HG03460 (cell line): Measurements from ENCODE around the gene GAL3ST2.
A peak's percentile ranks its signal among the peaks of the same experiment; 100 is the strongest.

Experiments used
- ATAC-seq: cut with Tn5 transposase; IDR thresholded peaks from one replicate; pipeline ENCODE4 v1.9.1; 2021; ENCODE audit not compliant: unreplicated experiment

Gene GAL3ST2

DNA sequence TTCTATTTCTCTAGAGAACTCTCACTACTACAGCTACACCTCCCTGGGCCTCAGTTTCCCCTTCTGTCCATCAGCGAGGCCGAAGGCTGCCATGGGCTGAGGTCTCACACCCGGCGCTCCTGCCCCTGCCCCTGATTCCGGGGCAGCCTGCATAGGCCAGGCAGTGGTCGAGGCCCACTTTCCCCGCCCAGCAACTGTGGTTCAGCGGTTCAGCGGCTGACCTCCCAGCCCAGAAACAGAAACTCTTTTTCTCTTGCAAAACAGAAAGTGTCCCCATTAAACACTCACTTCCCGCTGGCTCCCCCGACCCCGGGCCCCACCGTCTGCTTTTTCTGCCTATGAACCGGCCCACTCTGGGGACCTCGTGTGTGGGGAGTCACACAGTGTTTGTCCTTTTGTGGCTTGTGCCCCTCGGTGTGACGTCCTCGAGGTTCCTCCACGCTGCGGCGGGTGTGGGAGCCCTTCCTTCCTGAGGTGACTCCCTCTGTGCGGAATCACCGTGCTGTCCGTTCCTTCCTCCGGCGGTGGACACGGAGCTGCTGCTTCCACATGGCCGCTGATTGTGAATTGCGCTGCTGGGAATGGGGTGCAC lies 66.1 kb downstream of the GAL3ST2 start:
- peak; percentile 59 for ATAC-seq

DNA sequence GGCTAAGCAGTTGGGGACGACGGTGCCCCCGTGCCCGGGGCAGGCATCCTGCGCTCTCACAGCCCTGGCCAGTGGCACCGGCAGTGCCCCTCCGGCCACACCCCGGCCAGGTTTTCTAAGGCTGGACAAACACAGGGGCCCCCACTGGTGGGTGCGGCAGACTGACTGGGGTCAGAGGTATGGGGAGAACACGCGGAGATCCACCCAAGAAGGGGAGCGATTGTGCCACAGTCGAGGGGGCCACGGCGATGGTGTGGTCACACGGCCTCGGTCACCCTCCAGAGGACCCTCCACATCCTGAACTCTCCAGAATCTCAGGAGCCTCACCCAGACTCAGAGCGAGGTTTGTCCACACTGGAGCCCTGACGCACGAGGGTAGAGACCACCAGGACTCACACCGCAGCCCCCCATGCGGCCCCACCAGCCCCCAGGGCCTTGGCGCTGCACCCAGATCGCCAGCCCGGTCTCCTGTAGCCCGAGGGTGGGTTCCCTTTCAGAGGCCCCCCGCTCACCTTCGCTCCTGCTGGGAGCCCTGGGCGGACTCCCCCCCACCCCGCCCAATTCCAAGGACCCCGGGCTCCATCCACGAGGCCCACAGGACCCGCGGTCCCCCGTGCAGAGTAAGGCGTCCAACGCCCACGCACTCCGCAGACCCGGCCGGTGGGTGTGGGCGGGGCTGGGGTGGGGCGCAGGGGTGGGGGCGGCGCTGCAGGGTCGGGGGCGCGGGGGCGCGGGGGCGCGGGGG lies 66.9 kb downstream of the GAL3ST2 start:
- ATAC-seq, result peak; percentile 10

DNA sequence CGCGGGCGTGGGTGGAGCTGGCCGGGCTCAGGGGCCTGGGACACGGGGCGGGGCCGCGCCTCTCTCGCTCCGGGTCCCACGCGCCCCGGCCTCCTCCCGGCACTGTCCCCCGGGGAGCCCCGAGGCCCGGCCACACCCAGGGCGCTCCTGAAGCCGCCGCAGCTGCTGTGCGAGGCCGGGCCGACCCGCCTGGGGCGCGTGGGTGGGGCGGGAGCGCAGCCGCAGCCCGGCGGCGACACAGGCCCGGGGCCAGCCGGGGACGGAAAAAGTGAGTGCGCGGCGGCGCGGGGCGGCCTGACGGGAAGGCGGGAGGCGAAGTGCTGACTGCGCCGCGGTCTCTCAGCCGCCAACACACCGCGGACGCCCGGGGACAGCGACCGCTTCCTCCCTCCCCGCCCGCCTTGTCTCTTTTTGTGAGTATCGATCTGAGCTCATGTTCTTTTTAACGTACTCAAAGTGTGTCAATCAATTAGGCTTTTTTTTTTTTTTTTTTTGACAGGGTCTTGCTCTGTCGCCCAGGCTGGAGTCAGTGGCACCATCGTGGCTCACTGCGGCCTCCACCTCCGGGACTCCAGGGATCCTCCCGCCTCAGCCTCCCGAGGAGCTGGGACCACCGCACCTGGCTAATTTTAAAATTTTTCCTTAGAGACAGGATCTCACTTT lies 67.6 kb downstream of the GAL3ST2 start:
- ATAC-seq, result peak; percentile 44

DNA sequence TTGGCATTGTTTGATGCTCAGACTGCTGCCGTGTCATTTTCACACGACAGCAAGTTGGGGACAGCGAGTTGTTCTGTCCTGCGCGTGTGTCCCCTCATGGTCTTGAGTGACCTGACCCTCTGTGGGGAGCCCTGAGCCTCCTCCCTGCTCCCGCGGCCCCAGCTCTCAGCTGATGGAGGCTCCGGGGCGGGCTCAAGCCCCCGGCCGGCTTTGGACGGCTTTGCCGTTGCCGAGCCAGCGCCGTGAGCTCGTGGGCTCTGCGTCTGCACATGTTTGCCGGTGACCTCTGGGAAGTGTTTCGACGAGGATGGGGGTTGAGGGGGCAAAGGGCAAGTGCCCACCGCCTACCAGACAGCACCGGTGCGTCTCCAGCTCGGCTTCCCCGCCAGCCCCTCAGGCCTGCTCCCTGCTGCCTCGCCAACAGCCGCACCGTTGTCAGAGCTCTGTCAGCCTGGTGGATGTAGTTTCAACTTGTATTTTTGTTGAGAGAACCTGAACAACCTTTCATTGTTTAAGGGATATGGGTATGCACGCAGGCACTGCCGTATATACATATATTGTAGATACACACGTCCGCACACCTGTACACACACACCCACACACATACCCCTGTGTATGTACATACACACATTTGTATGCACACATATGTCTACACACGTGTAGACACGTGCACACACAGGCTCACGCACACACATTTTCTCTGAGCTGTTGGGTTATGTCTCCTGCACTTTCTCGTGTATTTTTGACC lies 68.4 kb downstream of the GAL3ST2 start:
- no peak for ATAC-seq

DNA sequence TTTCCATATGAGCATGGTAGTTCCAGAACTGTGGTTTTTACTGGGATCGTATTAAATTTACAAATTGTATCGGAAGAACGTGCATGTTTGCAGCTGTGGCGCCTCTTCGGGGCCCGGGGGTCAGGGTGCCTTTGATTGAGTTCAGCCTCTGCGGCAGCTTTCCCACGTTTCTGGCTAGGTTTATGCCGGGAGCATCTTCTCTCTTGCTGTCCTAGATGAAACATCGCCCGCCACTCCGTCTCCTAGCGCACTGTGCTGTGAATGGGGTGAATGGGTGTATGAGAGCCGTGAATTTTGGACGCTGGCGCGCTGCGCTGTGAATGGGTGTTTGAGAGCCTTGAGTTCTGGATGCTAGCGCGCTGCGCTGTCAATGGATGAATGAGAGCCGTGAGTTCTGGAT lies 69.8 kb downstream of the GAL3ST2 start:
- no peak for ATAC-seq

DNA sequence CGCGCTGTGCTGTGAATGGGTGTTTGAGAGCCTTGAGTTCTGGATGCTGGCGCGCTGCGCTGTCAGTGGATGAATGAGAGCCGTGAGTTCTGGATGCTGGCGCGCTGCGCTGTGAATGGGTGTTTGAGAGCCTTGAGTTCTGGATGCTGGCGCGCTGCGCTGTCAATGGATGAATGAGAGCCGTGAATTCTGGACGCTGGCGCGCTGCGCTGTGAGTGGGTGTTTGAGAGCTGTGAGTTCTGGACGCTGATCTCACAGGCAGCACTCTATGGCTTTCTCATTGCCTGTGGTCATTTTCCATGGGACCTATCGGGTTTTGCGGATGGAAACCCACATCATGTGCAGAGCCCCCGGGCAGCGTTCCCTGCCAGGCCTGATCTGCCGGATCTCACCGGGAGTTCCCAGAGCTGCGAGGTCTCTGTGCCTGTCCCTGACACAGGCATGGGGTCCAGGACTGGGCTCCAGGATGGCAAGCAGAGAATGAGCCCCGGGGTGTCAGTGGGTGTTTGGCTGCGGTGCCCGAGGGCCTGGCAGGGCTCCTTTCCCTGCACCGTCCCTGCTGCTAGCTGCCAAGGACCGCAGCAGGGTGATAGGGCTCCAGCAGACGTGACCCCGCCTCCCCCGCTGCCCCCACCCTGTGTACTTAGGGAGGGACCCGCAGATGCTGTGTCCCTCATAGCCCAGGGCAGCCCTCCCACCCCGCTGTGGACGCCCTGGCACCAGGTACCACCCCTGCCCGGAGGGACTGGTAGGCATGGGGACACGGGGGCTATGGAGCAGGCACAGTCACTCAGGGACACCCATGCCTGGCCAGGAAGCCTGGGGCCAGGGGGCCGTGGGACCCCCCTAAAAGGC lies 72.4 kb downstream of the GAL3ST2 start:
- no peak for ATAC-seq

DNA sequence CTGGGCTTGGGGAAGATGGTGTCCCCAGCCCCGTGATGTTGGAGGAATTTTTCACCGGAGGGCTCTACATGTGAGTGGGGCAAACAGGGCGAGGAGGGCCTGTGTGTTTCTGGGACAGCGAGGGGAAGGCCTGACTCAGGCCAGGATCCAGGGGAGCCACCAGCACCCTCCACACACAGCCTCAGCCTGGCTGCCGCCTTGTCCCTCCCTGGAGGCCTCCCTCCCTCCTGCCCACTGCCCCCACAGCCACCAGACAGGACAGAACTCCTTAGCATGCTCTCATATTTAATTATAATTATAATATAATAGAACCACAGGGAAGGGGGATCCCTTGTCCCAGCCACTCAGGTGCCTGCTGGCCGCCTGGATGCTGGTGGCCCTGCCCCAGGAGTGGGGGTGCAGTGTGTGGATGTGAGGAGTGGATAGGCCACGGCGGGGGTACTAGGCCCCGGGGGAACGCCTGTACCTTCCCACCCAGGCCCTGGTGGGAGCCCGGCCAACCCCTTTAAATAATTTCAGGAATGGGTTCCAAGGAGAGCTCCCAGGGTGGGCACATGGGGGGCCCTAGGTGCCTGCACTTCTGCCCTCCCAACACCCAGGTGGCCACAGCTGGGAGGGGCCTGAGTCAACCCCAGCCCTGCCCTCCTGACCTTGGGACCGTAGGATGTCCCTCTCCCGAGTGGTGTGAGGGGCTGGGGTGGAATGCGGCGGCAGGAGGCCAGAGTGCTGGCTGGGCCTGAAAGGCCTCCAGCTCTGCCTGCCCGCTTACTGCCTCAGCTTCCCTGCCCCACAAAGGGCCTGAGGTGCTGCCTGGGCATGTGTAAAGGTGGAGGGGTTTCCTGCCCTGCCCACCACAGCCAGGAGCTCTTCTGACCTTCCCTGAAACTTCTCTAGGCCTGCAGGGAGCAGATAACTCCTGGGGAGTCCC lies 73.3 kb downstream of the GAL3ST2 start:
- ATAC-seq, result no peak

DNA sequence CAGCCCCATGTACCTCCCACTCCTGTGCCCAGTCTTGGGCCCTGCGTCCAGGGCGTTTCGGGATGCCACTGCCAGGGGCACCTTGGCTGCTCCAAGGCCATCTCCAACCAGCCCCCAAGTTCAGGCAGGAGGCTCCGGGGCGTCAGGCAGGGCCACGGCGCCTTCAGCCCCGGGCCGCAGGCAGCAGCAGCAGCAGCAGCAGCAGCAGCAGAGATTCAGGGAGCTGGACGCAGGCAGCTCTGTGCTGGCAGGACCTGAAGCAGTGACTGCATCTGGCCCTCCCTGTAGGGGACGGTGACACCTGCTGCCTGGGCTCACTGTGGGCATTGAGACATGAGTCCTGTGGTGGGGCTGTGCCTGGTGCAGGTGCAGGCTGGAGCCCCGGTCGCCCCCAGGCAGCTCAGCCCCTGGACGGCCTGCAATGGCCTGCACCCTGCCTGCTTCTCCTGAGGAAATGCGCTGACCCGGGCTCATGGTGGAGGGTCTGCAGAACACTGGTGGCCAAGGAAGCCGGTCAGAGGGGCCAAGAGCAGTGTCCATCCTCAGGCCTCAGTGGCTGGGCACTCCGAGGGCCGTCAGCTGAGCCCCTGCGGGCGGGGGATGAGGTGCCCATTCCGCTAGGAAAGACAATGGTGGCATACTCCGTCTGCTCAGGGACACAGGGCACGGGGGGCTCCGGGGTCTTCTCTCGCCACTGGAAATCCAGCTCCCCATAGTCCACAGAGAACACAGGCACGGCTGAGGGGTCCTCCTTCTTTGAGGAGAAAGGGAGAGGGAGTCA lies 74.1 kb downstream of the GAL3ST2 start:
- ATAC-seq, result no peak

DNA sequence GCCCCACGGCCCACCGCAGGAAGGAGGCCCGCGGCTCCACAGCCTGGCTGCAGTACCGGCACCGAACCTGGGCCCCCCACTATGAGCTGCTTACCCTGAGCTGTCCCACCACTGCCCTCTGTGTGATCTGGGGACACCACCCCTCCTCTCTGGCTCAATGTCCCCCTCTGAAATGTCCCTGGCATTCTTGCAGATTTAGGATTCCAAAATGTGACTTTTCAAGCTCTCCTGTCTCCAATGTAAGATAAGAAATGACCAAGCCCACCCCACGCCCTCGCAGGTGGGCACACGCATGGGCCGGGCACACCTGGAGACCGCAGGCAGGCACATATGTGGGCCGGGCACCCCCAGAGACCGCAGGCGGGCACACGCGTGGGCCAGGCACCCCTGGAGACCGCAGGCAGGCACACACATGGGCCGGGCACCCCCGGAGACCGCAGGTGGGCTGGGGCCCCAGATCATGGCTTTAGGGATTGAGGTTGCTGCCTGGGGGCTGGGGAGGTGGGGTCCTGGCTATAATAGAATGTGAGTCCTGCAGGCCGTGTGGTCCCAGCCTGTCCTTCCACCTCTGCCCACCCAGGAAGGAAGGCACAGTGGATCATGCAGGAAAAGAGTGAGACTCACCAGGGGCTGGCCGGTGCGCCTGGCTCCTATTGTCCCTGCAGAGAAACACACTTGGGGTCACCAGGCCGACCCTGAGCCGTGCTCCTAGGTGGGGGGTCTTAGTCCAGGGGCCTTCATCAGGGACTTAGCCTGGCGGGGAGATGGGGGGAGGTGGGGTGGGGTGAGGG lies 74.9 kb downstream of the GAL3ST2 start:
- no peak for ATAC-seq

DNA sequence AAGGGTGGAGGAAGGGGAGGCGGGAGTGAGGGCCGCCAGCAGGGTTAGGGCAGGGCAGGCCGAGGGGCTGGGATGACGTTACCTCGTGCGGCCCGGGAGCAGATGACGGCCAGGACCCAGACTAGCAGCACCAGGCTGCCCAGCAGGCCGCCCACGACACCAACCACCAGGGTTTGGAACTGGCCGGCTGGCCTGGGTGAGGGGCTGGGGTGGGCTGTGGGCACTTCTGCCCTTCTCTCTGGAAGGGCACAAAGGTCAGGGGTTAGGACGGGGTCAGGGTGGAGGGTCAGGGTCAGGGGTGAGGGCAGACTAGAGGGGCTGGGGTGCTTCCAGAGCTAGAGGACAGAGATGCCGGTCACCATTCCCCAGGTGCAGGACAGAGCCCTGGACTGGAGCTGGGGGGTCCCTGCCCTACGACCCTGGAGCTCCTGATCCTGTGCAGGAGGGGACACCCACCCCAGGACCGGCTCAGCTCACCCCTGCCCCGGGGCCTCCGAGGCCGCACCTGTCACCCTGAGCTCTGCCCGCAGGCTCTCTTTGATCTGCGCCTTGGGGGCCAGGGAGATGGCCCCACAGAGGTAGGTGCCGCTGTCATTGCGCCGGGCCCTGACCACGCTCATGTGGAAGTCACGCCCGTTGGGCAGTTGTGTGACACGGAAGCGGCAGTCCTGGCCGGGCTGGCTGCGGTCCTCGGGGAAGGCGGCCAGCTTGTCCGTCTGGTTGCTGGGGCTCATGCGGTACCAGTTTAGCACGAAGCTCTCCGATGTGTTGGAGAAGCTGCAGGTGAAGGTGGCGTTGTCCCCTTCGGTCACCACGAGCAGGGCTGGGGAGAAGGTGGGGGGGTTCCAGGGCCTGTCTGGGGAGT lies 75.7 kb downstream of the GAL3ST2 start:
- no peak for ATAC-seq

DNA sequence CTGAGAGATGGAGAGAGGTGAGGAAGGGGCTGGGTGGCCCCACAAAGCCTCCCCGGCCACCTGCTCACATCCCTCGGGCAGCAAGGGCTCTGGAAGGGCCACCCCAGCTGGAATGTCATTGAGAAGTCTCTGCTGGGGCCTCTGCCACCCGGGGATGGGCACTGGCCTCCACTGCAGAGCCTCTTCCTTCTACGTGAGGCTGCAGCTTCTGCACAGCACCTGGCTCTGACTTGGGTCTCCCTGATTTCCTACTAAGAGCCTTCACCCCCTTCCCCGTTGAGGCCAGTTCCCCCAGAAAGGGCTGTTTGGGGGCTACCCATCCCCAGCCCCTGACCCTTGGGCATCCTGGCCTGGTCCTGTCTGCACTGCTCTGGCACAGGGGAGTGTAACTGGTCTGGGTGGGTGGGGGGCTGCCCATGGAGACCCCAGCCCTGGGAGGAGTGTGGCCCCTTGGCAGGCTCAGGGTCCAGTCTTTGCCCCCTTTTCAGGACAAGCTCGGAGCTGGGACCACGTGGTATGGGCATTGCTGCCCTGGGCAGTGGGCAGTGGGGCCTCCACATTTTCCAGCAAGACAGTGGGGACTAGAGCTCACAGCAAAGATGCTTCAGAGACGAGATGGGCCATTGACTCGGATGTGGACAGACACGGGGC lies 76.5 kb downstream of the GAL3ST2 start:
- ATAC-seq, result no peak
